BE2C (cell line): ENCODE results near the gene NRK.

Source experiments
- DNase-seq: peaks from one replicate; pipeline ENCODE4 v3.0.0-alpha.2; 2020
- H3K27me3 ChIP-seq: fragments of 250-450 bp; sonication (Bioruptor Pico); 2 replicates; pipeline ENCODE4 v1.5.1; 2020; ENCODE audit warnings: mild to moderate bottlenecking
- H3K36me3 ChIP-seq: fragments of 250-450 bp; sonication (Bioruptor Pico); 2 replicates; pipeline ENCODE4 v1.5.1; 2020; ENCODE audit warnings: mild to moderate bottlenecking
- H3K4me1 ChIP-seq: fragments of 250-450 bp; sonication (Bioruptor Pico); 2 replicates; pipeline ENCODE4 v1.5.1; 2020
- H3K4me3 ChIP-seq: 2 replicates; pipeline ENCODE4 v1.5.1; 2011; ENCODE audit warnings: low read depth, low read length
- H3K9me3 ChIP-seq: fragments of 250-450 bp; sonication (Bioruptor Pico); 2 replicates; pipeline ENCODE4 v1.5.1; 2020
- CTCF ChIP-seq: IDR thresholded peaks from 2 replicates; pipeline ENCODE4 v1.5.1; 2012; ENCODE audit warnings: mild to moderate bottlenecking, low read depth, low read length

NRK gene

DNA sequence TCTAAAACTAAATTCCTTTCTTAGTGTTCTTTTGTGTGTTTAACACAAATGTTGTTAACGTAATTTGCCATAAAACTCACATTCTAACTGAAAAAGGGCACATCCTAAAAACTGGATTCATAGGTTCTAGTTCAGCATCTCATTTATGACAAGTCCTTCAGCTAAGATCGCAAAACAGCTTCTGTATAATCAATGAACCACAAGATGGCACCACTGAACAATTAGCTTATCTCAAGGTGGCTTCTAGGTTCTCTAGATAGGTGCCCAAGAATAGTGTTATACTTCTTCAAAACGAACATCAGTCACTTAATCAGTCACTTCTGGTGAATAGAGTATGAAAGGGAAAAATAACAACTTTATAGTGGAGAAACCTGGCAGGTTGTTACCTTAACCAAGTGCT lies 54.3 kb downstream of the NRK start:
- H3K4me3 ChIP-seq, result no peak overlapping the region
- DNase-seq, result no peak

DNA sequence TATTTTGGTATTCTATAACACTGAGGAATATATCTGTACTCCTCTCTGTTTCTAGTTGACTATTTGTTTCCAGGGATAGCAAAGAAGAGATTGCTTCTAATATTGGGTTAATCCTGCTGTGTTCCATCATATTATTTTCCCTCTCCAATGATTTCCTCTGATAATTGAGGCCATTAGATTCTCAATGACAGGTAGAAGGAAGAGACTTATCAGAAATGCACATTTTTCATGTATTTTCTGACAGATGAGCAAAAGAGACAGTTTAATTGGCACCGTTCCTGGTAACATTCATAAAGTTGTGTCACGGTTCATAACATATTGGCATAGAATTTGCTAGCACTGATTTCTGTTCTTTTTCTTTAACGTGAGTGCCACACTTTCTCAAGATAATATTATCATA lies 58.2 kb downstream of the NRK start:
- Histone ChIP-seq H3K36me3 (no peaks in the 10 kb centered on the region), H3K9me3 (no peaks in the 10 kb centered on the region), H3K4me3 (no peak overlapping the region), H3K27me3 (no peaks in the 10 kb centered on the region), H3K4me1 (no peaks in the 10 kb centered on the region)
- DNase-seq, result no peak
- no peak for TF ChIP-seq CTCF

More for the DNA sequence above, 54.3 kb downstream of the NRK start:
- no peaks in the 10 kb centered on the region for H3K4me1 ChIP-seq
- peak; percentile 16; the same call in 1 of the 2 replicates for TF ChIP-seq CTCF
- H3K9me3 ChIP-seq, result no peaks in the 10 kb centered on the region
- no peaks in the 10 kb centered on the region for H3K27me3 ChIP-seq
- no peaks in the 10 kb centered on the region for H3K36me3 ChIP-seq

DNA sequence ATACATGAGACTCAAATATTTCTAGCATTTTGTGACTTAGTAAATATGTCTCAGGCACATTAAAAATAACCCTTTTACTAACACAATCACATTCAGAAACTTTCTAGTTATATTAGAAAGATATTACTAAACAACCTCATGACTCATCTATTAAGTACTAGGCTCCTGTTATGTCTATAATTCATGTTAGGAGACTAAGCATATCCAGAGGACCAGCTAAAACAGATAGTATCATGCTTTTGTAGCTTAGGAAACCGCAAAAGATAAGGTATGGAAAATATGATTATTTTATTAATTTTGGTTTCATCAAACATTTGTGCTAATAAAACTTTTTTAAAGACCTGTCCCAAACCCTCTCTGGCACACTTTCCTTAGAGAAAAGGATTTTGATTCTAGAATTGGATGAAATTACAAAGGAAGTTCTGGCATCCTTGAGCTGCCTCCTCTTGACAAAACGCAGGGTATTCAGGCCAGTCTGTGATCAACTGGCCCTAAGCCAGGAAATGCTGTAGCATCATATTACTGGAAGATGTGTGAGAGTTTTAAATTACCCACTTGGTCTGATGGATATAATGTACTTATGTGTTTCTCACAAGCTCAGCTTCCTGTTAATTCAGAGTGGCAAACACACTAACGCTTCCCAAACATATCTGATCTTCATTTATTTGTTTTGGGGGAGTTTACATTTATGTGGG lies 60.4 kb downstream of the NRK start:
- no peaks in the 10 kb centered on the region for H3K9me3 ChIP-seq
- peak; percentile 3 for DNase-seq
- H3K27me3 ChIP-seq, result no peaks in the 10 kb centered on the region
- no peaks in the 10 kb centered on the region for H3K4me1 ChIP-seq
- no peaks in the 10 kb centered on the region for H3K36me3 ChIP-seq
- no peak overlapping the region for H3K4me3 ChIP-seq
- no peak for TF ChIP-seq CTCF

- DNase-seq, result no peak
- Histone ChIP-seq H3K4me1 (no peaks in the 10 kb centered on the region), H3K4me3 (no peak overlapping the region), H3K9me3 (no peaks in the 10 kb centered on the region), H3K36me3 (no peaks in the 10 kb centered on the region), H3K27me3 (no peaks in the 10 kb centered on the region)
- no peak for TF ChIP-seq CTCF
These were observed 72.4 kb downstream of the NRK start for GRCh38 chrX:105894721-105895120.

DNA sequence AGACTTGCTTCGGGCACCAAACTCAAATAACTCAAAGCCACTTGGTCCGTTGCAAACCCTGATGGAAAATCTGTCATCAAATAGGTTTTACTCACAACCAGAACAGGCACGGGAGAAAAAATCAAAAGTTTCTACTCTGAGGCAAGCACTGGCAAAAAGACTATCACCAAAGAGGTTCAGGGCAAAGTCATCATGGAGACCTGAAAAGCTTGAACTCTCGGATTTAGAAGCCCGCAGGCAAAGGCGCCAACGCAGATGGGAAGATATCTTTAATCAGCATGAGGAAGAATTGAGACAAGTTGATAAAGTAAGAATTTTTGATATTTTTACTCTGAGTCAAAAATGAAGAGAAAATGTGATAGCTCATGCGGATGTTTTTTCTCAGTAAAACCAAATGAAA lies 87.2 kb downstream of the NRK start:
- Histone ChIP-seq H3K9me3 (no peaks in the 10 kb centered on the region), H3K36me3 (no peaks in the 10 kb centered on the region), H3K4me3 (no peak overlapping the region), H3K4me1 (no peaks in the 10 kb centered on the region), H3K27me3 (no peaks in the 10 kb centered on the region)
- no peak for DNase-seq
- no peak for TF ChIP-seq CTCF

DNA sequence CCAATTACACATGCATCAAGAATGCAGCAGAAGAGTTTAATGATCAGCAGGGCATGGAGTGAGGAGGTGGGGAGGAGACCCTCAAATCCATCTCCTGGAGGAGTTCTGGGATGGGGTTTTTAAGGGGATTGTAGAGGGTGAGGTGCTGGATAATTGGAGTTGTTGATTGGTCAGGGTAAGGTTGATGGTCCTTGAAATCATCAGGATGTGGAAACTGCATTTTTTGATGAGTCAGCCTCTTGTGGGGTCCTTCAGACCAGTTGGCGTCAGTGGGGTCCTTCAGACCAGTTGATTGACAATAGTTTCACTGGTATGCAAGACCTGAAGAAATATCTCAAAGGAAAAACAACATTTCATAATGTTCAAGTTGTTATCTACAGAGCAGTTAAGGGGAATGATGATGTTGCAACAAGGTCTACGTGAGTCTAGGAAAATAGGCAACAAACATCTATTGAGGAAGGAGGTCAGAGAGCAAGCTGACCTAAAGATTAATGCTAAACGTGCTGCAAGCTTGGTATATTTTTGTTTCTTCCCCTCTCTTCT lies 88.3 kb downstream of the NRK start:
- H3K9me3 ChIP-seq, result no peaks in the 10 kb centered on the region
- no peaks in the 10 kb centered on the region for H3K27me3 ChIP-seq
- H3K4me1 ChIP-seq, result no peaks in the 10 kb centered on the region
- TF ChIP-seq CTCF, result no peak
- no peak overlapping the region for H3K4me3 ChIP-seq
- no peaks in the 10 kb centered on the region for H3K36me3 ChIP-seq
- no peak for DNase-seq
